Osteocyte (in vitro differentiated cells): ENCODE results near the gene CPEB3. TPM values are rescaled to one million over a fixed set of nuclear protein-coding genes. Genes with fewer than 3 reads are reported as not detected.
A peak's percentile ranks its signal among the peaks of the same experiment; 100 is the strongest.
"Not testable (repeated sequence)": the region's sequence is repeated elsewhere in the genome, so short reads cannot be mapped to it uniquely, and the experiment has no call there.

Source experiments
- DNase-seq: peaks from one replicate; pipeline ENCODE4 v3.0.0; 2021; ENCODE audit warnings: mixed read lengths; ENCODE audit not compliant: unreplicated experiment; ENCODE audit errors: extremely low spot score
- H3K27ac Mint-ChIP-seq: one replicate; pipeline ENCODE4 v1.8.0; 2021; ENCODE audit warnings: mild to moderate bottlenecking, mixed read lengths; ENCODE audit not compliant: unreplicated experiment
- H3K27me3 Mint-ChIP-seq: one replicate; pipeline ENCODE4 v1.8.0; 2021; ENCODE audit warnings: mixed read lengths; ENCODE audit not compliant: unreplicated experiment
- H3K36me3 Mint-ChIP-seq: one replicate; pipeline ENCODE4 v1.8.0; 2021; ENCODE audit warnings: mixed read lengths; ENCODE audit not compliant: unreplicated experiment
- H3K4me1 Mint-ChIP-seq: one replicate; pipeline ENCODE4 v1.8.0; 2021; ENCODE audit warnings: mixed read lengths; ENCODE audit not compliant: unreplicated experiment
- H3K4me3 Mint-ChIP-seq: one replicate; pipeline ENCODE4 v1.8.0; 2021; ENCODE audit warnings: mild to moderate bottlenecking, moderate library complexity, mixed read lengths; ENCODE audit not compliant: unreplicated experiment
- H3K9me3 Mint-ChIP-seq: one replicate; pipeline ENCODE4 v1.8.0; 2021; ENCODE audit warnings: mixed read lengths; ENCODE audit not compliant: unreplicated experiment
- CTCF ChIP-seq: fragments of 200-600 bp; sonication (generic); IDR thresholded peaks from 2 replicates; pipeline ENCODE4 v1.5.0; 2021; ENCODE audit warnings: antibody characterized with exemption, mild to moderate bottlenecking, moderate library complexity
- total RNA-seq: library from RNA; stranded (reverse); gene quantifications from 2 replicates; pipeline ENCODE4 v1.2.1, GENCODE V29; 2021

CPEB3 gene
- total RNA-seq, 1 donor from 2014 or later = 2.0 TPM

GRCh38 chr10:92122941-92123450, 167.9 kb downstream of the CPEB3 start:
- H3K9me3 Mint-ChIP-seq = no peaks in the 10 kb centered on the region
- TF ChIP-seq CTCF = no peak
- peaks cover 43% of the 10 kb centered on the region for H3K4me1 Mint-ChIP-seq
- H3K4me3 Mint-ChIP-seq = no peak overlapping the region
- no peaks in the 10 kb centered on the region for H3K27me3 Mint-ChIP-seq
- no peak for DNase-seq
- peak overlapping the region; percentile 47 for H3K27ac Mint-ChIP-seq
- H3K36me3 Mint-ChIP-seq = no peaks in the 10 kb centered on the region

GRCh38 chr10:92121686-92122492, 169.0 kb downstream of the CPEB3 start:
- peaks cover 43% of the 10 kb centered on the region for H3K4me1 Mint-ChIP-seq
- no peaks in the 10 kb centered on the region for H3K9me3 Mint-ChIP-seq
- no peak overlapping the region for H3K27ac Mint-ChIP-seq
- H3K27me3 Mint-ChIP-seq = no peaks in the 10 kb centered on the region
- TF ChIP-seq CTCF = no peak
- no peaks in the 10 kb centered on the region for H3K36me3 Mint-ChIP-seq
- no peak for DNase-seq
- no peak overlapping the region for H3K4me3 Mint-ChIP-seq

GRCh38 chr10:92119340-92119739, 171.5 kb downstream of the CPEB3 start:
- Mint-ChIP-seq H3K27ac (no peak overlapping the region), H3K9me3 (no peaks in the 10 kb centered on the region), H3K4me1 (peaks cover 25% of the 10 kb centered on the region), H3K27me3 (no peaks in the 10 kb centered on the region), H3K4me3 (no peak overlapping the region), H3K36me3 (no peaks in the 10 kb centered on the region)
- no peak for DNase-seq
- TF ChIP-seq CTCF = no peak

- H3K4me1 Mint-ChIP-seq, H3K9me3 Mint-ChIP-seq, H3K36me3 Mint-ChIP-seq, H3K27me3 Mint-ChIP-seq, DNase-seq, H3K4me3 Mint-ChIP-seq, H3K27ac Mint-ChIP-seq: not testable (repeated sequence)
These were observed 176.0 kb downstream of the CPEB3 start for GRCh38 chr10:92114917-92115316.

- TF ChIP-seq CTCF = no peak
- no peaks in the 10 kb centered on the region for H3K9me3 Mint-ChIP-seq
- H3K27ac Mint-ChIP-seq = no peak overlapping the region
These were observed 176.8 kb downstream of the CPEB3 start for GRCh38 chr10:92113911-92114600.

More at GRCh38 chr10:92113911-92114600, 176.8 kb downstream of the CPEB3 start:
- Mint-ChIP-seq H3K36me3 (no peaks in the 10 kb centered on the region), H3K4me3 (no peak overlapping the region), H3K4me1 (no peaks in the 10 kb centered on the region), H3K27me3 (no peaks in the 10 kb centered on the region)
- no peak for DNase-seq
